GM19452 (cell line): ENCODE results near the gene COL5A3.
"Not testable (repeated sequence)": the region's sequence is repeated elsewhere in the genome, so short reads cannot be mapped to it uniquely, and the experiment has no call there.

Experiments used
- ATAC-seq: cut with Tn5 transposase; IDR thresholded peaks from one replicate; pipeline ENCODE4 v1.9.1; 2021; ENCODE audit not compliant: unreplicated experiment

The COL5A3 gene

DNA sequence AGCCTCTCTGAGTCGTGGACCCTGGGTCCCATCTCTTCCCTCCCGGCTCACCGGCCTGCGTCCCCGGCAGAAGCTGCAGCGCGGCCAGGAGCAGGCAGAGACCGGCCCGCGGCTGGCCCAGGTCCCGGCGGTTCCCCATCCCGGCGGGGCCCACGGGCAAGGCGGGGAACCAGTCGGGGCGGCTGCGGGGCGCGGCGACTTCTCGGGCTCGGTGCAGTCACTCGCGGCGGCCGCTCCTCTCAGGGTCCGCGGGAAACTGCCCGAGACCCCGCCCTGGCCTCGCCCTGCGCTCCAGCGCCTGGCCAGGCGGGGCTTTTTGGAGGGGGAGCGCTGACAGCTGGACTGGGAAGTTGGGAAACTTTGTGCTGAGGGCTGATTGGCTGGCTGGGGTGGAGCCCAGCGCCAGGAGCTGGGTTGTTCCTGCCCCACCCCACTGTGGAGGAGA, at the start of gene COL5A3:
Gene COL5A3 (minus strand): TSS at position 258 of the 445 bp plus-strand sequence. CDS start 119 bp downstream, at position 139.
- no peak for ATAC-seq

DNA sequence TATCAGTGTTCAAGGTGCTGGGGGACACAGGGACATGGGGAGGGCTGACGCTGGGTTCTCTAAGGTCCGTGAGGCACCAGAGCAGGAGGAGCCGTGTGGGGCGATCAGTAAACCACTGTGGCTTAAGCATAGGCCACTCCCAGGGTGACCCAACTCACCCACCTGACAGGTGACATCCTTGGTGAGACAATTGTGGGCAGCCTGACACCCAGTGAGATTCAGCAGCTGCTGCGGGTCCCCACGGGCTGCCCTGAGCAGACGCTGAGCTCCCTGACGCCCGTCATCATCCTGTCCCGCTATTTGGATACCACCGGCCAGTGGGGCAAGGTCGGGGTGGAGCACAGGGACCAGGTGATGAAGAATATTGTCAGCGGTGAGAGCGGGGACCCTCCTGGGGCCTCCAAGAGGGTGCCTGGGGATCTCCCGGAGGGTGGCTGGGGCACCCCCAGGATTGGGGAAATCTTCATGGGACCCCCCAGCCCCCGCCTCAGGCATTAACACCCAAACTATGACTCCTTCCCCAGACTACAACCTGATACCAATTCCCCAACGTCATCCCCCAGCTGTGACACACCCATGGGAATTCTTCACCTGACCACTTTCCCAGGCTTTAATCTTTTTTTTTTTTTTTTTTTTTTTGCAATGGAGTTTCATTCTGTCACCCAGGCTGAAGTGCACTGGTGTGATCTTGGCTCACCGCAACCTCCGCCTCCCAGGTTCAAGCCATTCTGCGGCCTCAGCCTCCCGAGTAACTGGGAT, 42.5 kb upstream of the COL5A3 start:
- no peak for ATAC-seq

DNA sequence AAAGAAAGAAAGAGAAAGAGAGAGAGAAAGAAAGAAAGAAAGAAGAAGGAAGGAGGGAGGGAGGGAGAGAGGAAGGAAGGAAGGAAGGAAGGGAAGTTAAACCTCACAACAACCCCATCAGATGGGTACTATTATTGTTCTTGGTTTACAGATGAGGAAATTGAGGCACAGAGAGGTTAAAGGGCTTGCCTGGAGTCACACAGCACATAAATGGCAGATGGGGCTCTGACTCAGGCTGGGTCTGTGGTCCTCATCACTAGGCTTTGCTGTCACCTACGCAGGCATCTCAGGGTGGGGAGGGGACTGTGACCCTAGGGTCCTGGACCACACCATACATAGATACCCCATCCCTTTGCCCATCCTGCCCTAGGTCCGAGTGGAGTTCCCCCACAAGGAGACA, 39.3 kb upstream of the COL5A3 start:
- no peak for ATAC-seq

DNA sequence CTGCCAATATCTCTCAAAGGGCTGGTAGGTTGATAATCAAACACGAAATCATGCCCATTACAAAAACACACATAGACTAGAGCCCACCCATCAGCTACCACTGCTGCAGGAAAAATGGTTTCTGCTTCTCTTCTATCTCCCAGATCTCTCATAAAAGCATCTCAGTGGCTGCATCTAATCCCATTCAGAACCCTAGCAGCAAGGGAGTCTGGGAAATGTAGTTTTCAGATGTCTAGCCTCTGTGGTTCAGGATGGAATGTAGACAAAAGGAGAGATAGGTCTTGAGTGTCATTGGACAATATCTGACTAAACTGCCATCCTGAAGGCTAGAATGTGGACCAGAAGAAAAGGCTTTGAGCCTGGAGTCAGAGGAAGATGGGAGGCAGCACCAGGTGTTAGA, 35.1 kb upstream of the COL5A3 start:
- no peak for ATAC-seq

DNA sequence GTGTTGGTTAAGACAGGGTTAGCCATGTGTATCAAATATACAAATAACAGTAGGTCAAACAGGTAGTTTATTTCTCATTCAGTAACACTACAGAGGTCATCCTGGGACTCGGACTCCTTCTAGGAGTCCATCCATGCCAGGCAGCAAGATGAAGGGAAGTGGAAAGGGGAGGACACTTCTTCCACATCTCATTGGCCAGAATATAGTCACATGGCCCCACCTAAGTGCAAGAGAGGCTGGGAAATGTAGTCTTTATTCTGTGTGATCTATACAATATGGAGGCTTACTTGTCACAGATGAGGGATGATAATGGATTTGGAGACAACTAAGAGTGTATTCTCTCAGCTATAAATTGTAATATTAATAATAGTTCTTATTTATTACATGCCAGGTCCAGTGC, 34.1 kb upstream of the COL5A3 start:
- no peak for ATAC-seq

DNA sequence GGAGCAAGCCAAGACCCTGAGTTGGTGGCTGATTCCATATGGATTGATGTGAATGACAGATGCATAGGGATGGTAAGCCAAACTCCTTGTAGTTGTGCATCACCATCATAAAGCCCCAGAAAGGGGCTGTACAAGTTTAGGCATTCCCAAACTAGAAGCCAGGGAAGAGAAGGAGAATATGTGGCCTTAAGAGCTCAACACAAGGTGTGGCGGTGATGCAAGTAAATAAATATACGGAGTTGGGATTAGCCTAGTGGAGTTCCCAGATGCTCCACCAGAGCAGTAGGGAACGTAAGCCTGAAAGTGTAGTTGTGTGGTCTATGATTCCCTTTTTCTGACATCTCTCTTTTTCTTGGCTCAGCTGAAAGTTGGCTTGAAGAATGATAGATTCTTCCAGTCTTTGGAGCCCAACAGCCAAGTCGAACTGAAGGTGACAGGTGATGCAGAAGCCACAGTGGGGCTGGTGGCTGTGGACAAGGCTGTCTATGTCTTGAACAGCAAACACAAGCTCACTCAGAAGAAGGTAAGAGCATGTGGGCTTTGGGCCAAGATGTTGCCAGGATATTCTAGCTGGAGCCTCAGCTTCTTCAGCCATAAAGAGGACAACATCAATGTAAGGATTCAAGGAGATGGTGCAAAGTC, 33.1 kb upstream of the COL5A3 start:
- ATAC-seq, result no peak

DNA sequence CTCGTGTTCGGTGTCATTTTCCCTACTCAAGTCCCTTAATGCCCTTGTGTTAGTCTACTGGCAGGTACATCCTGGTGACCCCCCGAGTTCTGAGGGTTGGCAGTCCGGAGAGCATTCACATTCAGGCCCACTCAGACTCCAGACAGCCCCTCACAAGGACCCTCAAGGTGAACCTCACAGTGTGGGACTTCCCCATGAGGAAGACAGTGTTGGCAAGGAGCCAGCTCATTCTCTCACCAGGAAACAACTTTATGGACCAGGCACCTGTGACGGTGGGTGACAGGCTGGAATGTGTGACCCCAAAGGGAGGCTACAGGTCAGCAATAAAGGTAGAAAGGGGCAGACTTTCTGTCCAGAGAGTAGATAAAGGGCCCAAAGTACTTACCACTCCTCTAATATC, 27.5 kb upstream of the COL5A3 start:
- ATAC-seq, result no peak

DNA sequence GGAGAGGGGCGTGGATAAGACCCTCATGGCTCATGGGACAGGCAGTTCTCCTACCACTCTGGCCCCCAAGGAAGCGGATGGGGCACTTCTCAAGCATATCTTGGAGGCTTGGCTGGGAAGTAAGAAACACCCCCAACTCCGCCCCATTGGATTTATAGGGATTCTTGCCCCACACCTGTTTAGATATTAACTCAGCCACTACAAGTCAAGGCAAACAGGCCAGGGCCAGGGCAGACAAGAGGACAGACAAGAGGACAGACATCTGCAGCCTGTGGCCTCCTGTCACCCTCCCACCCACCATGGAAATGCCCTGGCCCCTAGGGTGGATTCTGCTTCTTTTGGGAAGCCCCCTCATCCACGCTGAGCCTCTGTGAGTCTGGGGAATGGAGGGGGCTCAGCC, 27.1 kb upstream of the COL5A3 start:
- no peak for ATAC-seq

DNA sequence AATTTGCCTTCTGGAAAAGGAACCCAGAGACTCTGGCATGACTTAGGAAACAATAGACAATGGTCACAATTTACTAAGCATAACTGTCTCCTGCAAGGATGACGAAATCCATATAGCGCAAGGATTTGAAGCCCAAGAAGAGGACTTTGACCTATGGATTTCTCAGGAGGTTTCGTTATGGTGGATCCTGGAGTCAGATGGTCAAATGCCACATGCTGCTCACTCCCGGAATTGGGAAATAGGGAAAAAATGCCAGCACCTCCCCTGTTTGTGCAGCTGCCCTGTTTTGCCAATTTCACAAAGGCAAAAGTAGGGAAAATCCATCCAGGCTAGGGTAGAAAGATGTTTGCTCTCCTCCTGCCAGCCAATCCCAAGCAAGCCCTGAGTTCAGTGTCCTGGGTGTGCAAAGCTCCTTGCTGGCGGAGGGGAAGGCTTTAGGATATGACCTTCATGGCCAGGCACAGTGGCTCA, 26.3 kb upstream of the COL5A3 start:
- ATAC-seq, result no peak

DNA sequence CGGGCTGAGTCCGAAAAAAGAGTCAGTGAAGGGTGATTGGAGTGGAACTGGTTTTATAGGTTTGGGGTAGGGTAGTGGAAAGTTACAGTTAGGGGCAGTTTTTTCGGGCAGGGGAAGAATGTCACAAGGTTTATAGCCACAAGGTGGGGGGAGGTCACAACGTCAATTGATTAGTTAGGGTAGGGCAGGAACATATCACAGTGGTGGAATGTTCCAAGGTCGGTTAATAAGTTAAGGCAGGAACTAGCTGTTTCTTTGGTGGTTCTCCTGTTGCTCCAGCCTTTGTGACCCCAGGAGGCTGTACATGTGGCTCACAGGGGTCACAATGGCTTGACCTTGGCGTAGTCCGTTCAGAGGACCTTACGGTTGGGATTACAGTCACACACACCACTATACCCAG, 23.3 kb upstream of the COL5A3 start:
- no peak for ATAC-seq

DNA sequence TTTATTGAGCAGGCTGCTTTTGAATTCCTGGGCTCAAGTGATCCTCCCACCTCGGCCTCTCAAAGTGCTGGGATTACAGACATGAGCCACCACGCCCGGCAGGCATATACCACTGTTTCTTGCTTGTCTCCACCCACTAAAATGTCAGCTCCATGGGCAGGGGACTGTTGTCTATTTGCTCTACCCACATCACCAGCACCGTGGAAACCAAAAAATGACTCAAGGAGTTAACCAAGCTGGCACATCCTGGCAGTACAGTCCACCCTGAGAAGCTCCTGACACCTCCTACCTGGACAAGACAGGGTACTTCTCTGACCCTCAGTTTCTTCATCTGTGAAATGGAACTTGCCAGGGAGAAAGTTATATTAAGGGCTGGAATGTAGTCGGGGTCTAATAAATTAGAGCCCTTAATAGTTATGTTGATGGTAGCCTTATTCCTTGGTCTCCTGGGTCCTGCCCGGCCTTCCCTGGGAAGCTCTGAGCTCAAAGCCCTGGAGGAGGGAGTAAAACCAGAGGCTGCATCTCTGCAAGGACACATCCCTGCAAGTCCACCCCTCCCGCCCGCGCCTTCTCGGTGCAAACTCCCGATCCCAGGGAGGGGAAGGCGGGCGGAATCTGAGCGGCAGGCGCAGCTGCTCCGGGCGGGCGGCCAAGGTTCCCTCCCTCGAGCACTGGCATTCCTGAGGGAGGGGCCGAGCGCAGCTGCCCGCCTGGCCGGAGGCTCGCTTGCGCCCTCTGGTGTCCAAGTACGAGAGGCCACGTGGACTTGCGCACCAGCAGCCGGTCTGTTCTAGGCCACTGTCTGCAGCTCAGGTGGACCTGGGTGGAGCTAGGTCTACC, 17.1 kb upstream of the COL5A3 start:
- ATAC-seq, result no peak

DNA sequence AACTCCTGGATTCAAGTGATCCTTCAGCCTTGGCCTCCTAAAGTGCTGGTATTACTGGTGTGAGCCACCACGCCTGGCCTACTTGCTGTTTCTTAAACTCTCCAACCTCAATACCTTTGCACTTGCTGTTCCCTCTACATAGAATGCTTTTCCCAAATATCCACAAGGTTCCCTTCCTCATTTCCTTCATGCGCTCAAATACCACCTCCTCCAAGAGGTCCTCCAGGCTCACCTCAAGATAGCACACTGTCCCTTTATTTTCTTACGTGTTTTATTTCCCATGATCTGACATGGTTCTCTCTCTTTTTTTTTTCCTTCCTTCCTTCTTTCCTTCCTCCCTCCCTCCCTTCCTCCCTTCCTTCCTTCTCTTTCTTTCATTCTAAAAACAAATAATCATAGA, 16.4 kb upstream of the COL5A3 start:
- no peak for ATAC-seq

DNA sequence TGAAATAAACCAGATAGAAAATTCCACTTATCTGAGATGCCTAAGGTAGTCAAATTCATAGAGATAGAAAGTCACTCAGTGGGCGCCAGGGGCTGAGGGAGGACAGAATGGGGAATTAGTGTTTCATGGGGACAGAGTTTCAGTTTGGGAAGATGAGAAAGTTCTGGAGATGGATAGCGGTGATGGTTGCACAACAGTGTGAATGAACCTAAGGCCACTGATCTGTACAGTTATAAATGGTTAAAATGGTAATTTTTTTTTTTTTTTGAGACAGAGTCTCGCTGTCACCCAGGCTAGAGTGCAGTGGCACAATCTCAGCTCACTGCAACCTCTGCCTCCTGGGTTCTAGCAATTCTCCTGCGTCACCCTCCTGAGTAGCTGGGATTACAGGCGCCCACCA, 12.8 kb upstream of the COL5A3 start:
- not testable (repeated sequence) for ATAC-seq

DNA sequence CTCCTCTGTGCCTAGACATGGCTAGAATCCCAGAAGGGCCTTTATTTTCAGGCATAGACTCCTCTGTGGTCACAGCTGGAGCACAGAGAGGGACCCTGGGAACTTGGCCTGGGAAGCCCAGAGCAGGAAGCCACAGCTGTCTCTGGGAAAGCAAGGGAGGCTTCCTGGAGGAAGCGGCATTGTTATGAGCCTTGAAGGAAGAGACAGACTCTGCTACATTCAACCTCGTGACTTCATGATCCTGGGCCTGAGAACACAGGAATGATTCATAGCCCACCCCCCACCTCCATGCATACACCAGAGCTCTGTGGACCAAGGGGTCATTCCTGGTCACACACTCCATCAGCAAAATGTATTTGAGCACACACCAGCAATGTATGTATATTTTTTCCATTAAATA, 11.6 kb upstream of the COL5A3 start:
- ATAC-seq, result no peak

DNA sequence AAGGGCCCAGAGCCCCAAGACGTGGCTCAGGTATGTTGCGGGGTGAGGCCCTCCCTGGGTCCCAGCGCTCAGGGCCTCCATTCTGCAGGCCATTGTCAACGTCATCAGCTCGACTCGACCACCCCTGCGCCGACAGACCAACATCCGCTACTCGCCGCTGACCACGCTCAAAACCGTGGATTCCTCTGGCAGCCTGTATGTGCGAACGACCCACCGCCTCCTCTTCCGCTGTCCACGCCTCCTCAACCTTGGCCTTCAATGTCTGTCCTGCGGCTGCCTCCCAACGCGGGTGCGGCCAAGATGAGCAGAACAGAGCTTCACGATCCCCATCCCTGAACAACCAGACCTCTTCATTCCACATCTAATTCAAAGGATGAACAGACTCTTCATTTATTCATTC, 11.1 kb upstream of the COL5A3 start:
- ATAC-seq, result no peak

DNA sequence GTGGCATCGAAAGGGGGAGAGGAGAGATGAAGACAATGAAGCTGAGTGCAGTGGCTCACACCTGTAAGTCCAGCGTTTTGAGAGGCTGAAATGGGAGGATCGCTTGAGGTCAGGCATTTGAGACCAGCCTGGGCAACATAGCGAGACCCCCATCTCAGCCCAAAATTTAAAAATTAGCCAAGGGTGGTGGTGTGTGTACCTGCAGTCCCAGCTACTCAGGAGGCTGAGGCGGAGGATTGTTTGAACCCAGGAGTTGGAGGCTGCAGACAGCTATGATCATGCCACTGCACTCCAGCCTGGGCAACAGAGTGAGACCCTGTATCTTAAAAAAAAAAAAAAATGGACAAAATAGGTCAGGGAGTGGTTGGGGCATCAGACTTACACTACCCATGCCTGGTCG, 10.5 kb upstream of the COL5A3 start:
- ATAC-seq, result no peak

DNA sequence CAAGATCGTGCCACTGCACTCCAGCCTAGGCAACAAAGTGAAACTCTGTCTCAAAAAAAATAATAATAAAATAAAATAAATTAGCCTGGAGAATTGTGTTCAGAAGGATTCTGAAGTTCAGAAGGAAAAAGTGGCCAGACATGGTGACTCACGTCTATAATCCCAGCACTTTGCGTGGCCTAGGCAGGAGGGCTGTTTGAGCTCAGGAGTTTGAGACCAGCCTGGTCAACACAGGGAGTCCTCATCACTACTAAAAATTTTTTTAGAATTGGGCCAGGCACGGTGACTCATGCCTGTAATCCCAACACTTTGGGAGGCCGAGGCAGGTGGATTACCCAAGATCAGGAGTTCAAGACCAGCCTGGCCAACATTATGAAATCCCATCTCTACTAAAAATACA, 8.9 kb upstream of the COL5A3 start:
- ATAC-seq, result no peak

DNA sequence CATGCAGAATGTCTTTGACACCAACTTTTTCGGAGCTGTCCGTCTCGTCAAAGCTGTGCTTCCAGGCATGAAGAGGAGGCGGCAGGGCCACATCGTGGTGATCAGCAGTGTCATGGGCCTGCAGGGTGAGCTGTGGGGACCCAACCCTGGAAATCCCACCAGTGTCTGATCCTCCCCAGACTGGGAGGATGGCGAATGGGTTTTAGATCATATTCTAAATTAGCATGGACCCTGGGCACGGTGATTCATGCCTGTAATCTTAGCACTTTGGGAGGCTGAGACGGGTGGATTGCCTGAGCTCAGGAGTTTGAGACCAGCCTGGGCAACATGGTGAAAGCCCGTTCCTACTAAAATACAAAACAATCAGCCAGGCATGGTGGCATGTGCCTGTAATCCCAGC, 8.5 kb upstream of the COL5A3 start:
- ATAC-seq, result no peak

DNA sequence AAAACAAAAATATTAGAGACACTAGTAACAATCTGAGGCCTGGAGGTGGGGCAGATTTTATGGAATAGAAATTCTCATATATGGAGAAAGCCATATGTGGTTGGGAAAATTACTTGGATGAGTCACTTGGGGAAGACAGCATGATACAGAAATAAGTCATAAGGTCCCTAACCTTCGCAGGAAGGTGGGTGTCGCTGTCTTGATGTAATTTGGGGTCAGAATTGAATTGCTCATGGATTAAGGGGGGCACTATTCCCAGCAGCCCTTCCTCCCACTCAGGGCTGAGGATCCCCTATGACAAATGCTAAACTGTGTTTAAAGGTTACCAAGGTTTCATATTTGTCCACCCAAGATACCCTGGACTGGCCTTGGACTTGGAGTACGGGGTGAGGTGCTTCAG, 8.0 kb upstream of the COL5A3 start:
- ATAC-seq, result no peak

DNA sequence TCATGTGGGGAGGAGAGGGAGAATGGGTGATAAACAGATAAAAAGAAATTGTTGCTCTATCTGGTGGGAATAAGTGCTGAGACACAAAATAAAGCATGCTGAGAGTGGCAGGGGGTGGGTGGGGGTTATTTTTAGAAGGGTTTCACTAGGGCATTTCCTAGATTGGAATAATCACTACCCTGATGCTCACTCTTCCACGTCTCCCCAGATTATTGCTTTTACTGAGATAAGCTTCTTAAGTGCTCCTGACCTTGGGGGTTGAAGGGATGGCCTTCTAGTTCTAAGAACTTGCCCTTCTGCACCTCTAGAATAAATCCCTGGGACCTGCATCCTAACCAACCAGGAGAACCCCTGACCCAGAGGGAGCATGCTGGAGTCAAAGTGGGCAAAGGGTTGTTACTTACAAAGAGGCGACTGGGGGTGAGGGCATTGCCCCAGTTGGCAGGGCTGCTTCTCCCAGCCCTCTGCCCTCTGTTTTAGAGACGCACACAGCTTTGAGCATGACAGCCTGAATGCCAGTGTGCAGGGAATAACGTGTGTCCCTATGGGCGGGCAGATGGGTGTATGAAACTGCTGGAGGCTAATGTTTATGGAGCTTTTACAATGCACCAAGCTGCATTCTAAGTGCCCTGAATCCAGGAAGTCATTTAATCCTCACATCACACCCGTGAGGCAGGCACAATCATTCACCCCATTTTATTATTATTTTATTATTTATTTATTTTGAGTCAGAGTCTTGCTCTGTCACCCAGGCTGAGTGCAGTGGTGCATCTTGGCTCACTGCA, 3.7 kb upstream of the COL5A3 start:
- ATAC-seq, result no peak

DNA sequence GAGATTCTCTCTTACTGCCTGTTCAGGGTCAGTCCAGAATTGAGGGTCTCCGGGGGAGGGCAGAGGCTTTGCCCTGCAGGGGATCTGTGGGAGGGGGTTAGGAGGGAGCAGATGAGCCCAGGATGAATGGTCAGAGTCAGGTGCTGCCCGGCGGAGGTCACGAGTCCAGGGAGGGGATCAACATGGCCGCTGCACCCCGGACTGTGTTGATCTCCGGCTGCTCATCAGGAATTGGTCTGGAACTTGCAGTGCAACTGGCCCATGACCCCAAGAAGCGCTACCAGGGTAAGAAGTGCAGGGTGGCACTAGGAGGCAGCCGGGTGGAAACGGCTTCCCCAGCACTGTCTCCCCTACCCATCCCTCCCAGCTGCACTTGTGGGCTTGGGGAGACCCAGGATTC, 3.0 kb upstream of the COL5A3 start, which contains the start of gene RDH8:
Gene RDH8 (plus strand): TSS at position 168 of the 400 bp plus-strand sequence. CDS start 15 bp downstream, at position 183.
- ATAC-seq, result no peak
